GM18502 (cell line): ENCODE measurements around the gene DCUN1D1.

ENCODE experiments used
- ATAC-seq: cut with Tn5 transposase; IDR thresholded peaks from one replicate; pipeline ENCODE4 v1.9.1; 2021; ENCODE audit warnings: mild to moderate bottlenecking; ENCODE audit not compliant: unreplicated experiment, poor library complexity

Gene DCUN1D1

GRCh38 chr3:182904164-182904563 lies 76.2 kb downstream of the DCUN1D1 start:
- ATAC-seq: no peak

- no peak for ATAC-seq
These were observed 78.1 kb downstream of the DCUN1D1 start for GRCh38 chr3:182902236-182902635.

GRCh38 chr3:182896553-182896952 lies 83.8 kb downstream of the DCUN1D1 start:
- ATAC-seq: no peak

- no peak for ATAC-seq
These were observed 84.7 kb downstream of the DCUN1D1 start for GRCh38 chr3:182895513-182896112.

GRCh38 chr3:182892226-182892625 lies 88.1 kb downstream of the DCUN1D1 start:
- ATAC-seq: no peak

GRCh38 chr3:182891364-182891763 lies 89.0 kb downstream of the DCUN1D1 start:
- ATAC-seq: no peak

GRCh38 chr3:182889948-182890629 lies 90.2 kb downstream of the DCUN1D1 start:
- no peak for ATAC-seq
